K562 (cell line): ENCODE results near the gene ZNF780B. TPM values are rescaled to one million over a fixed set of nuclear protein-coding genes. Genes with fewer than 3 reads are reported as not detected.
A peak's percentile ranks its signal among the peaks of the same experiment; 100 is the strongest.

Experiments
- CREB3L1 ChIP-seq: fragments of 450-650 bp; IDR thresholded peaks from 2 replicates; pipeline ENCODE4 v1.6.1; 2014; ENCODE audit warnings: low read depth, mild to moderate bottlenecking, moderate library complexity, borderline replicate concordance
- ETS1 ChIP-seq: conservative IDR thresholded peaks from 2 replicates; pipeline ENCODE4 v1.6.1; 2011; ENCODE audit warnings: low read depth, mild to moderate bottlenecking, low read length; ENCODE audit not compliant: control insufficient read depth
- GABPB1 ChIP-seq: sonication (generic); formaldehyde crosslinking; IDR thresholded peaks from 2 replicates; pipeline ENCODE4 v1.8.0; 2022; ENCODE audit warnings: mild to moderate bottlenecking, missing genetic modification reagents
- GTF2F1 ChIP-seq: IDR thresholded peaks from 2 replicates; pipeline ENCODE4 v1.6.1; 2011; ENCODE audit warnings: low read depth, low read length, improper control_type of control experiment
- HBP1 ChIP-seq: fragments of 450-650 bp; formaldehyde crosslinking; IDR thresholded peaks from 2 replicates; pipeline ENCODE4 v1.4.0; 2022; ENCODE audit warnings: missing genetic modification characterization
- HMGXB4 ChIP-seq: sonication (generic); formaldehyde crosslinking; IDR thresholded peaks from 2 replicates; pipeline ENCODE4 v1.8.1; 2023; ENCODE audit warnings: mild to moderate bottlenecking, missing genetic modification reagents
- HNRNPLL ChIP-seq: fragments of 200-400 bp; formaldehyde crosslinking; IDR thresholded peaks from 2 replicates; pipeline ENCODE4 v1.6.1; 2017; ENCODE audit warnings: low read length, low read depth, mild to moderate bottlenecking; ENCODE audit not compliant: poor library complexity, severe bottlenecking
- JUND ChIP-seq, 2 experiments: IDR thresholded peaks; 2 replicates in 1 of 2; 3 replicates in 1 of 2; pipeline ENCODE4 v1.6.1; 2011; ENCODE audit warnings: borderline replicate concordance in 2 of 2, low read depth in 2 of 2, low read length in 2 of 2, improper control_type of control experiment in 1 of 2, missing biosample characterization in 1 of 2, missing genetic modification characterization in 1 of 2, missing genetic modification reagents in 1 of 2
- KDM5B ChIP-seq: fragments of 200-600 bp; sonication (generic); IDR thresholded peaks from 2 replicates; pipeline ENCODE4 v1.6.1; 2012; ENCODE audit warnings: low read depth, mild to moderate bottlenecking, moderate library complexity, low read length, control low read depth, inconsistent platforms; ENCODE audit not compliant: insufficient replicate concordance
- POLR2A ChIP-seq: fragments of 450-650 bp; conservative IDR thresholded peaks from 2 replicates; pipeline ENCODE4 v1.6.1; 2016
- PTRF ChIP-seq: fragments of 450-650 bp; IDR thresholded peaks from 2 replicates; pipeline ENCODE4 v1.6.1; 2016; ENCODE audit warnings: mild to moderate bottlenecking, missing genetic modification characterization, missing compliant biosample characterization
- RBM39 ChIP-seq: fragments of 200-400 bp; formaldehyde crosslinking; optimal IDR thresholded peaks from 2 replicates; pipeline ENCODE3; 2018; ENCODE audit warnings: low read depth, low read length
- RCOR1 ChIP-seq, 2 experiments: IDR thresholded peaks; 2 replicates each; pipeline ENCODE4 v1.6.1; 2012; ENCODE audit warnings: low read depth in 2 of 2, low read length in 2 of 2, borderline replicate concordance in 1 of 2, improper control_type of control experiment in 1 of 2
- SMARCE1 ChIP-seq: fragments of 450-650 bp; IDR thresholded peaks from 2 replicates; pipeline ENCODE4 v1.7.1; 2016; ENCODE audit warnings: mild to moderate bottlenecking
- ZHX1 ChIP-seq: fragments of 150-350 bp; conservative IDR thresholded peaks from 2 replicates; pipeline ENCODE4 v1.6.1; 2014; ENCODE audit warnings: low read length
- ZNF354B ChIP-seq: fragments of 250-450 bp; sonication (Bioruptor Pico); IDR thresholded peaks from 2 replicates; pipeline ENCODE4 v1.4.0; 2020
- polyA plus RNA-seq, 8 experiments: library from polyadenylated mRNA; depleted of rRNA in 4 of 8; stranded (reverse) in 5 of 8; unstranded in 3 of 8; fragments of >200 nt; fragmentation: Nextera tagmentation in 2 of 8; fragmentation: Illumina TruSeq in 1 of 8; extraction: Ambion mirVana in 2 of 8; extraction: Trizol in 1 of 8; gene quantifications; 2 replicates each; pipeline versions ENCODE4 v1.2.1 to v1.2.3, GENCODE V29; 2011 to 2014; ENCODE audit warnings: inconsistent platforms in 1 of 8, missing spikeins in 1 of 8
- total RNA-seq, 7 experiments: library from RNA; depleted of rRNA in 6 of 7; stranded (reverse); fragments of >200 nt in 6 of 7; fragmentation: Illumina TruSeq in 2 of 7; extraction: Trizol in 2 of 7; gene quantifications; 2 replicates each; pipeline versions ENCODE4 v1.2.1 to v1.2.3, GENCODE V29; 2011 to 2021; ENCODE audit warnings: low replicate concordance in 1 of 7

The ZNF780B gene
- total and polyA plus RNA-seq, 9 of the 15 experiments (the other 6 are each of a cell fraction or from before 2014, with no cell fraction given): 3.9 to 18.4 (median 8.8) TPM

- no peak; the same call in 1 of the 2 replicates for TF ChIP-seq JUND (IDR thresholded peaks at IDR 0.05; ENCODE audit: borderline replicate concordance, low read depth, low read length)
- TF ChIP-seq JUND (tag; IDR thresholded peaks at IDR 0.05; ENCODE audit: borderline replicate concordance, low read depth, low read length): peak; percentile 19; the same call in 1 of the 3 replicates
- TF ChIP-seq CREB3L1: peak; percentile 81
- peak; percentile 73 for TF ChIP-seq ETS1
- TF ChIP-seq HMGXB4 (CRISPR knock-in tag): 0 out of 2 replicates have a peak, but pooled peaks have one; percentile 35
- no peak for TF ChIP-seq RBM39
- TF ChIP-seq KDM5B: peak; percentile 98
- TF ChIP-seq ZNF354B (CRISPR knock-in tag): no peak
- TF ChIP-seq ZHX1: no peak
- 0 out of 4 replicates have a peak, but pooled peaks of 1 of the 2 experiments have one; percentile 2 for TF ChIP-seq RCOR1 (IDR thresholded peaks at IDR 0.05; ENCODE audit: borderline replicate concordance in 1 of 2, low read depth in 2 of 2, low read length in 2 of 2)
- TF ChIP-seq GABPB1 (CRISPR knock-in tag): peak; percentile 76; the same call in 1 of the 2 replicates
- TF ChIP-seq PTRF (tag): no peak
- TF ChIP-seq GTF2F1: no peak
- peak; percentile 62; the same call in 1 of the 2 replicates for TF ChIP-seq HBP1 (CRISPR knock-in tag)
- TF ChIP-seq SMARCE1: no peak
- TF ChIP-seq HNRNPLL: peak; percentile 72
- TF ChIP-seq POLR2A: peak; percentile 94
Measured at GRCh38 chr19:39996811-39997637, 59.0 kb downstream of the ZNF780B start, which contains the start of gene ZNF546 (continued).
